ENCODE results near the gene CLDN19.
"Not testable (repeated sequence)": the region's sequence is repeated elsewhere in the genome, so short reads cannot be mapped to it uniquely, and the experiment has no call there.

The CLDN19 gene

GRCh38 chr1:42759114-42759513 lies 19.1 kb upstream of the CLDN19 start:
- peaks cover 96% of the 10 kb centered on the region for H3K36me3 ChIP-seq (ENCODE audit: control insufficient read depth, insufficient read depth, low read length)
- 78 to 92% methylated on average over 5 to 9 of the region's 9 CpGs for WGBS, 2 experiments (ENCODE audit: insufficient coverage in 2 of 2)
- no peak overlapping the region for H3K27ac ChIP-seq (ENCODE audit: low read depth, low read length, severe bottlenecking)

DNA sequence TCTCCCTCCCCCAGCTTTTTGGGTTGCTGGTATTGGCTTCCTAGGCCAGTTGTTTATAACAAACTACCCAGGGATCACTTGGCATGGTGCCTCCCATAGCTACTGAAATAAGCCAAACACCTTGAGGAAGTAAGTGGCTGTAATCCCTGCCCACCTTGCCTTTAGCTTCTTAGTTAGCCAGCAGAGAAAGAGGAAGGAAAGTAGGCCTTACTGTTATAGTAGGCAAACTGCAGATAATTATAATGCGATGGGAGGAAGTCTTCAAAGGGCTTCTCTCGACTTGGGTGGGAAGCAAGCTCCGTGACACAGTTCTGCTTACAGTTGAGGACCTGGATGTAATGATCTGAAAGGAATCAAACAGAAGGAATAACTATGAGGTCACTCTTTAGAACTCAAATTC lies 18.6 kb upstream of the CLDN19 start:
- WGBS, 2 experiments (ENCODE audit: insufficient coverage in 2 of 2), result 95 to 100% methylated on average over 3 of the region's 3 CpGs

More at GRCh38 chr1:42759114-42759513, 19.1 kb upstream of the CLDN19 start:
- Histone ChIP-seq H3K9me3 (ENCODE audit: control insufficient read depth, low read length) (no peaks in the 10 kb centered on the region), H3K4me3 (ENCODE audit: extremely low read depth, insufficient read depth, low read length, poor library complexity, severe bottlenecking) (no peak overlapping the region), H3K4me1 (ENCODE audit: control insufficient read depth, insufficient read depth, low read length, poor library complexity, severe bottlenecking) (peaks cover 5% of the 10 kb centered on the region)

DNA sequence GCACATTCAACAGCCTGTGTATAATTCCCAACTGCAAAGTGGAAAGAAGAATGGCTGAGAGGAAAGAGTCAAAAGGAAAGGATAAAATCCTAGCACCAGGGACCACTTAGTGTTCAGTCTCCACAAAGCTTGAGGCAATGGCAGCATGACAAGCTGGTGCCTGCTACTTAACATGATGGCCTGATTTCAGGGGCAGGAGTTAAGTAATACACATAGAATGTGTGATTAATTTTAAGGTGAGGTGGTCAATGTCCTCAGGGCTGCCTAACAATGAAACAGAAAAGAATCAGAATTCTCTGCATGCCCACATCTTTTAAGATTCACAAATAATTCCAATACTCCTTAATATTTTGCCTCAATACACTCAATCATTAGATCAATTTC lies 17.8 kb upstream of the CLDN19 start:
- Histone ChIP-seq H3K36me3 (ENCODE audit: control insufficient read depth, insufficient read depth, low read length) (peaks cover 98% of the 10 kb centered on the region), H3K4me3 (ENCODE audit: extremely low read depth, insufficient read depth, low read length, poor library complexity, severe bottlenecking) (no peak overlapping the region), H3K27ac (ENCODE audit: low read depth, low read length, severe bottlenecking) (no peak overlapping the region), H3K4me1 (ENCODE audit: control insufficient read depth, insufficient read depth, low read length, poor library complexity, severe bottlenecking) (peaks cover 5% of the 10 kb centered on the region), H3K9me3 (ENCODE audit: control insufficient read depth, low read length) (no peaks in the 10 kb centered on the region)

More for the DNA sequence above, 18.6 kb upstream of the CLDN19 start:
- Histone ChIP-seq H3K36me3 (ENCODE audit: control insufficient read depth, insufficient read depth, low read length) (peaks cover 98% of the 10 kb centered on the region), H3K9me3 (ENCODE audit: control insufficient read depth, low read length) (no peaks in the 10 kb centered on the region), H3K4me3 (ENCODE audit: extremely low read depth, insufficient read depth, low read length, poor library complexity, severe bottlenecking) (no peak overlapping the region), H3K27ac (ENCODE audit: low read depth, low read length, severe bottlenecking) (no peak overlapping the region), H3K4me1 (ENCODE audit: control insufficient read depth, insufficient read depth, low read length, poor library complexity, severe bottlenecking) (peaks cover 5% of the 10 kb centered on the region)

DNA sequence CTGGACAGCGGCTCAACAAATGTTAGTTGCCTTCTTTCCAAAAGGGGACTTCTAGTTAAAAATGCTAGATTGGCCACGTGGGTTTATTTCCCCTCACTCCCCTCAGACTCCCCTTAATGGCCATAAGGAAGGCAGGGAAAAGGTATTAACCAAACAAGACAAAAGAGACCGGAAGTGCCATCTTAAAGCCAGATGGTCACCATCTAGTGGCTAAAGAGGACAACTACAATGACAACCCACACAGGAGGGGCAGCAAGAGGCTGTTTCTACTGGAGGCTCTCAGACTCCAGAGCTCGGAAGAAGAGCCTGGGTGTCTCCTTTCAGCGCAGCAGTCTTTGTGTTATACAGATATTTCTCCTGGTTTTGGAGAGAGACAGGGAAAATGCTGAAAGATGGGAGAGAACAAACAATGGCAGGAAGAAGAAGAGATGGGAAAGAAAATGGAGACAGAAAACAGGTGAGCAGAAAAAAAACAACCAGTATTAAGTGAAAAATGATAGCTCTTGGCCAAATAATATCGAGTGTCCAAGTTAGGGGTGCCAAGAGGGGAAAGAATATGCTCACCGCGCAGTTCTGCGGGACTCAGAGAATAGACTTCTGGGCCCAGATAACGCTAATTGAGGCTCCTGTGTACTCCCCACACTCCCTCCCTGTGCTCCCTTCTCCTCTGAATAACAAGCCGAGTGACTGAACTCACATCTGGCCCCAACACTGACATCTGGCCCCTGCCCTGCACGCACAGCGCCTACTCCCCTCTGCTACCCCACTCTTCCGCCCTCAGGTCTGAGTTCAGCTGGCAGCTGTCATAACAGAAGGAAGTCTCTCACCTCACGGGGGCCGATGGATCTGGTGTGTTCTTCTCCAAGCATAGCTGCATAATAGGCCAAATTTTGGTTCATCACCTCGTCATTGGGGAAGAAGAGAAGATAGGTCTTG lies 17.2 kb upstream of the CLDN19 start:
- Histone ChIP-seq H3K4me3 (ENCODE audit: extremely low read depth, insufficient read depth, low read length, poor library complexity, severe bottlenecking) (no peak overlapping the region), H3K36me3 (ENCODE audit: control insufficient read depth, insufficient read depth, low read length) (peaks cover 98% of the 10 kb centered on the region), H3K9me3 (ENCODE audit: control insufficient read depth, low read length) (no peaks in the 10 kb centered on the region), H3K27ac (ENCODE audit: low read depth, low read length, severe bottlenecking) (no peak overlapping the region), H3K4me1 (ENCODE audit: control insufficient read depth, insufficient read depth, low read length, poor library complexity, severe bottlenecking) (peaks cover under 1% of the 10 kb centered on the region)
- 90 to 91% methylated on average over 12 to 15 of the region's 17 CpGs for WGBS, 2 experiments (ENCODE audit: insufficient coverage in 2 of 2)

GRCh38 chr1:42753070-42753469 lies 13.0 kb upstream of the CLDN19 start:
- Histone ChIP-seq H3K4me3 (ENCODE audit: extremely low read depth, insufficient read depth, low read length, poor library complexity, severe bottlenecking) (no peak overlapping the region), H3K9me3 (ENCODE audit: control insufficient read depth, low read length) (no peaks in the 10 kb centered on the region), H3K36me3 (ENCODE audit: control insufficient read depth, insufficient read depth, low read length) (peaks cover 90% of the 10 kb centered on the region), H3K27ac (ENCODE audit: low read depth, low read length, severe bottlenecking) (no peak overlapping the region), H3K4me1 (ENCODE audit: control insufficient read depth, insufficient read depth, low read length, poor library complexity, severe bottlenecking) (no peaks in the 10 kb centered on the region)
- WGBS, 2 experiments (ENCODE audit: insufficient coverage in 2 of 2), result 100% methylated on average over 1 of the region's 1 CpG; no CpG with 5 or more reads in 1 of the 2 experiments

GRCh38 chr1:42752284-42752683 lies 12.2 kb upstream of the CLDN19 start:
- Histone ChIP-seq H3K4me3 (ENCODE audit: extremely low read depth, insufficient read depth, low read length, poor library complexity, severe bottlenecking) (no peak overlapping the region), H3K4me1 (ENCODE audit: control insufficient read depth, insufficient read depth, low read length, poor library complexity, severe bottlenecking) (no peaks in the 10 kb centered on the region), H3K27ac (ENCODE audit: low read depth, low read length, severe bottlenecking) (no peak overlapping the region), H3K9me3 (ENCODE audit: control insufficient read depth, low read length) (no peaks in the 10 kb centered on the region), H3K36me3 (ENCODE audit: control insufficient read depth, insufficient read depth, low read length) (peaks cover 88% of the 10 kb centered on the region)
- 84 to 96% methylated on average over 5 to 6 of the region's 6 CpGs for WGBS, 2 experiments (ENCODE audit: insufficient coverage in 2 of 2)

- H3K36me3 ChIP-seq (ENCODE audit: control insufficient read depth, insufficient read depth, low read length), result peaks cover 88% of the 10 kb centered on the region
- WGBS, 2 experiments (ENCODE audit: insufficient coverage in 2 of 2), result 93 to 99% methylated on average over 7 of the region's 8 CpGs
- not testable (repeated sequence) for H3K4me1 ChIP-seq (ENCODE audit: control insufficient read depth, insufficient read depth, low read length, poor library complexity, severe bottlenecking); H3K4me3 ChIP-seq (ENCODE audit: extremely low read depth, insufficient read depth, low read length, poor library complexity, severe bottlenecking); H3K27ac ChIP-seq (ENCODE audit: low read depth, low read length, severe bottlenecking); H3K9me3 ChIP-seq (ENCODE audit: control insufficient read depth, low read length)
Measured at GRCh38 chr1:42751511-42752070, 11.6 kb upstream of the CLDN19 start.

- 98 to 100% methylated on average over 11 of the region's 12 CpGs for WGBS, 2 experiments (ENCODE audit: insufficient coverage in 2 of 2)
- Histone ChIP-seq H3K9me3 (ENCODE audit: control insufficient read depth, low read length) (no peaks in the 10 kb centered on the region), H3K27ac (ENCODE audit: low read depth, low read length, severe bottlenecking) (no peak overlapping the region), H3K36me3 (ENCODE audit: control insufficient read depth, insufficient read depth, low read length) (peaks cover 81% of the 10 kb centered on the region), H3K4me3 (ENCODE audit: extremely low read depth, insufficient read depth, low read length, poor library complexity, severe bottlenecking) (no peak overlapping the region), H3K4me1 (ENCODE audit: control insufficient read depth, insufficient read depth, low read length, poor library complexity, severe bottlenecking) (no peaks in the 10 kb centered on the region)
Measured at GRCh38 chr1:42750041-42750440, 10.0 kb upstream of the CLDN19 start.

DNA sequence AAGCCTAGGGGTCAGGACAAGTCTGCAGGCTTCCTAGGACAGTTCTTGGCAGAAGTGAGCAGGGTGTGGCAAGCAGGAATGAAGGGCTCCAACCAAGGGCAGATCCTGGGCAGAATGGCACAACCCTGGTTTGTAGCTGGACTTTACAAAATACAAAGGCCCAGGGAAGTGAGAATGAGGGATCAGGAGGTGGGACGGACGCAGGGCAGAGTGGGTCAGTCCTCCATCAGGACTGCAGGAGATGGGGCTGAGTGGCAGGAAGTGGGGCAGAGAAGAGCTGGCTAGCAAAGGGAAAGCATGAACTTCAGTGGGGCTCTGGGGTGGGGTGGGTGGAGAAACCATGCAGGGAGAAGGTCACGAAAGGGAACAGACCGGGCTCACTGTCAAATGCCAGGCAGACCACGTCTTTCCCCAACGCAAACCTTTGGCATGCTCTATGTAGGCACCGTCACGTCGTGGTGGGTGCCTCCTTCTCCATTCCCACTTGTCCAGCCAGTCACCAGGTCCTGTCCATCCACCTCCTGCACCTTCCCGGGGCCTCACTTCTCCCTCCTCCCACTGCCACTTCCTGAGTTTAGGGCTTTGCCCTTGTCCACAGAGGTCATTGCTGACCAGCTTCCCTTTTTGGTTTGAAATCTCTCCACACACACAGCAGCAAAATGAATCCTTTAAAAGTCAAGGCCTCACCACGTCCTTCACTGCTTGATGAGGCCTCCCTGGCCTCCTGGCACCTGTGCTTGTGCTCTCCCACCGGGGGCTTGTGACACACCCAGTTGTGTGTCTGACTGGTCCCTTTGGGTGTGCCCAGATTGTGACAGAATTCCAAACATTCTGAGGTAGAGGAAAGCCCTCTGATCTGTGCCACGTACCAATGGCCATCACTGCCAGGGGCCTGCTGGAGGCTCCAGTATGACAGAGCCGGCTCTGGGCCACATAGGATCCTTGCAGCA lies 8.7 kb upstream of the CLDN19 start:
- Histone ChIP-seq H3K4me1 (ENCODE audit: control insufficient read depth, insufficient read depth, low read length, poor library complexity, severe bottlenecking) (no peaks in the 10 kb centered on the region), H3K36me3 (ENCODE audit: control insufficient read depth, insufficient read depth, low read length) (peaks cover 68% of the 10 kb centered on the region), H3K9me3 (ENCODE audit: control insufficient read depth, low read length) (no peaks in the 10 kb centered on the region), H3K27ac (ENCODE audit: low read depth, low read length, severe bottlenecking) (no peak overlapping the region), H3K4me3 (ENCODE audit: extremely low read depth, insufficient read depth, low read length, poor library complexity, severe bottlenecking) (no peak overlapping the region)
- 97% methylated on average over 10 to 12 of the region's 14 CpGs for WGBS, 2 experiments (ENCODE audit: insufficient coverage in 2 of 2)

DNA sequence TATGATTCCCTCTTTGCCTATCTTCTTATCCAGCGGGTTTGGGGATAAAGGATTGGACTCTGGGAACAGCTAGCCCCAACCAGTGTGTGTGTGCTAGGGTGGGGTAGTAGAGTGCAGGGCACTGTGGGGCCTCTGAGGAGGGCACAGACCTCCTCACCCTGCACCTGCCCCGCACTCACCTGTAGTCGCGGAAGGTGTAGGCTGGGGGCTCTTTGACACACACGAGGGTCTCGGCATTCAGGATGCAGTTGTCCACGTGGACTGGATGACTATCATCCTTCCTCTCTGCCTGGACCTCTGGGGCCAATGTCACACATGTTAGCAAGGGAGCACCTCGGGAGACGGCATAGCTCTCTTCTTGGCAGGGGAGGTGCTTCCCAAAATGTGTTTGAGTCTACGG lies 8.0 kb upstream of the CLDN19 start:
- WGBS, 2 experiments (ENCODE audit: insufficient coverage in 2 of 2), result 92 to 96% methylated on average over 8 to 9 of the region's 10 CpGs
- Histone ChIP-seq H3K4me1 (ENCODE audit: control insufficient read depth, insufficient read depth, low read length, poor library complexity, severe bottlenecking) (no peaks in the 10 kb centered on the region), H3K4me3 (ENCODE audit: extremely low read depth, insufficient read depth, low read length, poor library complexity, severe bottlenecking) (no peak overlapping the region), H3K36me3 (ENCODE audit: control insufficient read depth, insufficient read depth, low read length) (peaks cover 61% of the 10 kb centered on the region), H3K27ac (ENCODE audit: low read depth, low read length, severe bottlenecking) (no peak overlapping the region), H3K9me3 (ENCODE audit: control insufficient read depth, low read length) (no peaks in the 10 kb centered on the region)
